HepG2 (cell line): ENCODE measurements around the gene SPRYD4. TPM values are rescaled to one million over a fixed set of nuclear protein-coding genes. Genes with fewer than 3 reads are reported as not detected.
A peak's percentile ranks its signal among the peaks of the same experiment; 100 is the strongest.

Experiments
- ATAC-seq: fragments of 200-7000 bp; cut with Tn5 transposase; 3 replicates; pipeline ENCODE4 v1.9.1; 2020; ENCODE audit warnings: mild to moderate bottlenecking, moderate library complexity
- BruUV-seq: library from RNA; stranded (reverse); fragments of 400-500 nt; replicated peaks from 2 replicates; lab custom pipeline; 2021; lab: Mats Ljungman, UMichigan
- CTCF ChIA-PET: fragments of 300-600 bp; formaldehyde crosslinking; extraction: SDS; loops from one replicate; lab custom pipeline; 2021; ENCODE audit warnings: low total read pairs, inconsistent platforms, low intra/inter-chr PET ratio; lab: Yijun Ruan, JAX
- POLR2A ChIA-PET: fragments of 350-600 bp; sonication (Branson Sonifier 250); formaldehyde crosslinking; loops from one replicate; lab custom pipeline; 2020; ENCODE audit warnings: antibody characterized with exemption, inconsistent platforms; lab: Yijun Ruan, JAX
- DNase-seq: peaks from one replicate; pipeline ENCODE4 v3.0.0-alpha.2; 2015; ENCODE audit warnings: low spot score
- FAIRE-seq: peaks from 3 replicates; lab custom pipeline; 2011; peaks lifted over from hg19 to GRCh38; lab: Jason Lieb, UNC
- H2AFZ ChIP-seq: one replicate; pipeline ENCODE4 v1.6.1; 2011; ENCODE audit warnings: low read length, inconsistent platforms
- H3K27ac ChIP-seq: fragments of 300-600 bp; 3 replicates; pipeline ENCODE4 v1.8.0; 2011; ENCODE audit warnings: mixed run types, mild to moderate bottlenecking, mixed read lengths, low read length, inconsistent platforms; ENCODE audit not compliant: insufficient read depth; ENCODE audit errors: extremely low read length
- H3K27me3 ChIP-seq, 2 experiments: fragments of 200-600 bp in 1 of 2; 2 replicates in 1 of 2; 3 replicates in 1 of 2; pipeline versions ENCODE4 v1.6.0 to v1.8.0; 2011; ENCODE audit warnings: low read length in 2 of 2, mild to moderate bottlenecking in 2 of 2, moderate library complexity in 2 of 2, inconsistent platforms in 1 of 2; ENCODE audit not compliant: insufficient read depth in 2 of 2, control insufficient read depth in 1 of 2
- H3K36me3 ChIP-seq, 2 experiments: fragments of 200-600 bp in 1 of 2; replicated peaks in 1 of 2; 2 replicates in 1 of 2; 3 replicates in 1 of 2; pipeline versions ENCODE4 v1.5.1 to v1.8.0; 2011; ENCODE audit warnings: low read length in 2 of 2, inconsistent platforms in 1 of 2; ENCODE audit not compliant: insufficient read depth in 2 of 2, control insufficient read depth in 1 of 2
- H3K4me1 ChIP-seq: 2 replicates; pipeline ENCODE4 v1.5.1; 2012; ENCODE audit warnings: low read length, inconsistent platforms; ENCODE audit not compliant: insufficient read depth
- H3K4me2 ChIP-seq: 2 replicates; pipeline ENCODE4 v1.6.0; 2011; ENCODE audit warnings: low read depth, low read length, inconsistent platforms
- H3K4me3 ChIP-seq, 3 experiments: fragments of 200-600 bp in 1 of 3; sonication (generic), shearing (Covaris generic) in 1 of 3; replicated peaks in 1 of 3; 2 replicates each; pipeline ENCODE4 v1.5.1; 2011 to 2016; ENCODE audit warnings: low read length in 3 of 3, inconsistent platforms in 2 of 3, low read depth in 2 of 3, mild to moderate bottlenecking in 2 of 3, control low read depth in 1 of 3, mixed read lengths in 1 of 3; ENCODE audit not compliant: insufficient read depth in 1 of 3
- H3K79me2 ChIP-seq: one replicate; pipeline ENCODE4 v1.6.1; 2011; ENCODE audit warnings: low read length, inconsistent platforms; ENCODE audit not compliant: insufficient read depth
- H3K9ac ChIP-seq: 2 replicates; pipeline ENCODE4 v1.6.0; 2011; ENCODE audit warnings: mild to moderate bottlenecking, low read depth, low read length, inconsistent platforms; ENCODE audit not compliant: insufficient read depth
- H3K9me3 ChIP-seq: 2 replicates; pipeline ENCODE4 v1.5.1; 2012; ENCODE audit warnings: mild to moderate bottlenecking, low read length
- H4K20me1 ChIP-seq: 2 replicates; pipeline ENCODE4 v1.6.0; 2011; ENCODE audit warnings: inconsistent platforms, mild to moderate bottlenecking, low read length, moderate library complexity; ENCODE audit not compliant: insufficient read depth
- CEBPB ChIP-seq: IDR thresholded peaks from 2 replicates; pipeline ENCODE4 v1.6.1; 2011; ENCODE audit warnings: low read depth, low read length, improper control_type of control experiment, borderline replicate concordance
- CEBPG ChIP-seq: IDR thresholded peaks from 2 replicates; pipeline ENCODE4 v1.6.1; 2016
- DMAP1 ChIP-seq: IDR thresholded peaks from 2 replicates; pipeline ENCODE4 v1.6.1; 2016
- DR1 ChIP-seq: sonication (generic); formaldehyde crosslinking; IDR thresholded peaks from 2 replicates; pipeline ENCODE4 v1.8.0; 2021; ENCODE audit warnings: mild to moderate bottlenecking, missing genetic modification reagents, inconsistent platforms
- GLI4 ChIP-seq: sonication (generic); formaldehyde crosslinking; IDR thresholded peaks from 2 replicates; pipeline ENCODE4 v1.5.1; 2020; ENCODE audit warnings: missing genetic modification reagents, mild to moderate bottlenecking, moderate library complexity, borderline replicate concordance
- IRF9 ChIP-seq: sonication (generic); formaldehyde crosslinking; IDR thresholded peaks from 2 replicates; pipeline ENCODE4 v1.8.0; 2022; ENCODE audit warnings: missing genetic modification reagents, mild to moderate bottlenecking, borderline replicate concordance
- LBX2 ChIP-seq: sonication (generic); formaldehyde crosslinking; IDR thresholded peaks from 2 replicates; pipeline ENCODE4 v1.5.0; 2020; ENCODE audit warnings: missing genetic modification reagents, mild to moderate bottlenecking, borderline replicate concordance
- NFYC ChIP-seq: IDR thresholded peaks from 2 replicates; pipeline ENCODE4 v1.6.1; 2016; ENCODE audit warnings: missing genetic modification reagents, missing compliant biosample characterization
- XRCC5 ChIP-seq: fragments of 200-400 bp; formaldehyde crosslinking; optimal IDR thresholded peaks from 2 replicates; pipeline ENCODE3; 2017; ENCODE audit warnings: mild to moderate bottlenecking, low read length
- ZKSCAN5 ChIP-seq: sonication (generic); formaldehyde crosslinking; IDR thresholded peaks from 2 replicates; pipeline ENCODE4 v1.5.1; 2020; ENCODE audit warnings: mild to moderate bottlenecking, missing genetic modification reagents
- ZNF580 ChIP-seq: IDR thresholded peaks from 2 replicates; pipeline ENCODE4 v1.6.1; 2016; ENCODE audit warnings: low read depth, borderline replicate concordance
- WGBS: methylation state at CpG from one replicate; pipeline ENCODE4 v1.1.6; 2017; ENCODE audit warnings: low lambda C conversion rate; 5-methylcytosine and 5-hydroxymethylcytosine counted together
- in situ Hi-C: cut with HindIII; loops from 2 replicates; pipeline ENCODE4 v1.10.0; 2017; ENCODE audit warnings: low pct_unique_long_range_greater_than_20kb; ENCODE audit not compliant: extremely low pct_ligation_motif_present
- intact Hi-C: fragments of 100-400 bp; cut with micrococcal nuclease; formaldehyde crosslinking; loops from one replicate; pipeline ENCODE4 v1.10.0; 2022; ENCODE audit not compliant: unreplicated experiment
- polyA plus RNA-seq, 8 experiments: library from polyadenylated mRNA; depleted of rRNA in 3 of 8; stranded (reverse) in 7 of 8; unstranded in 1 of 8; fragments of >200 nt; fragmentation: Illumina TruSeq in 4 of 8; extraction: Trizol in 4 of 8; gene quantifications; 2 replicates each; pipeline versions ENCODE4 v1.2.1 to v1.2.3, GENCODE V29; 2011 to 2016; ENCODE audit warnings: low read depth in 4 of 8, missing spikeins in 1 of 8, mixed read lengths in 1 of 8; ENCODE audit not compliant: insufficient read depth in 1 of 8
- total RNA-seq, 5 experiments: library from RNA; depleted of rRNA; stranded (reverse); fragments of >200 nt; fragmentation: Illumina TruSeq; extraction: Trizol; gene quantifications; 2 replicates each; pipeline ENCODE4 v1.2.3, GENCODE V29; 2016; ENCODE audit warnings: low read depth in 1 of 5

SPRYD4 gene
- total and polyA plus RNA-seq, 2 of the 13 experiments (the other 11 are each of a cell fraction or from before 2014, with no cell fraction given) = 3.9 to 4.5 TPM

GRCh38 chr12:56420411-56420810 is 48.0 kb upstream of the SPRYD4 start:
- intact Hi-C loops = no loop called here

GRCh38 chr12:56425193-56425592 is 43.2 kb upstream of the SPRYD4 start:
- ATAC-seq (no peak), DNase-seq (no peak), FAIRE-seq (no peak)
- H2AFZ ChIP-seq = no peak overlapping the region
- in situ Hi-C loops = no loop called here
- no peak overlapping the region for H3K9ac ChIP-seq
- H3K36me3 ChIP-seq = peaks cover 11 to 72% of the 10 kb centered on the region in 2 experiments
- H3K27me3 ChIP-seq = no peaks in the 10 kb centered on the region
- POLR2A ChIA-PET = no interaction called here
- H3K4me1 ChIP-seq = no peaks in the 10 kb centered on the region
- 100% methylated on average over 1 of the region's 1 CpG for WGBS
- no peak overlapping the region for H3K4me2 ChIP-seq
- H4K20me1 ChIP-seq = no peaks in the 10 kb centered on the region
- H3K9me3 ChIP-seq = no peaks in the 10 kb centered on the region
- CTCF ChIA-PET = no interaction called here
- no TSS peak for BruUV-seq
- no peak overlapping the region for H3K4me3 ChIP-seq
- intact Hi-C loops = no loop called here
- H3K27ac ChIP-seq = no peak overlapping the region
- no peaks in the 10 kb centered on the region for H3K79me2 ChIP-seq
- TF ChIP-seq ZNF580 (CRISPR knock-in tag) = no peak
- no peak for TF ChIP-seq DR1 (CRISPR knock-in tag)
- TF ChIP-seq GLI4 (CRISPR knock-in tag) = no peak
- TF ChIP-seq LBX2 = no peak
- TF ChIP-seq IRF9 (CRISPR knock-in tag) = no peak
- no peak for TF ChIP-seq DMAP1 (CRISPR knock-in tag)
- TF ChIP-seq ZKSCAN5 (CRISPR knock-in tag) = no peak
- no peak for TF ChIP-seq NFYC

More at GRCh38 chr12:56420411-56420810, 48.0 kb upstream of the SPRYD4 start:
- TF ChIP-seq CEBPB (peak; percentile 75), CEBPG (CRISPR knock-in tag) (0 out of 2 replicates have a peak, but pooled peaks have one; percentile 10), XRCC5 (no peak)
- Histone ChIP-seq H3K9me3 (no peaks in the 10 kb centered on the region), H2AFZ (no peak overlapping the region), H4K20me1 (no peaks in the 10 kb centered on the region), H3K36me3 (peaks cover 11 to 69% of the 10 kb centered on the region in 2 experiments), H3K27ac (no peak overlapping the region), H3K79me2 (no peaks in the 10 kb centered on the region), H3K4me1 (no peaks in the 10 kb centered on the region), H3K9ac (no peak overlapping the region), H3K4me3 (no peak overlapping the region), H3K27me3 (no peaks in the 10 kb centered on the region), H3K4me2 (no peak overlapping the region)
- no TSS peak for BruUV-seq
- FAIRE-seq (no peak), DNase-seq (no peak), ATAC-seq (no peak)
- CTCF ChIA-PET = no interaction called here
- POLR2A ChIA-PET = no interaction called here
- 91% methylated on average over 6 of the region's 6 CpGs for WGBS
- in situ Hi-C loops = no loop called here
